ENCODE data around the gene POLR2E.
A peak's percentile ranks its signal among the peaks of the same experiment; 100 is the strongest.

The POLR2E gene

DNA sequence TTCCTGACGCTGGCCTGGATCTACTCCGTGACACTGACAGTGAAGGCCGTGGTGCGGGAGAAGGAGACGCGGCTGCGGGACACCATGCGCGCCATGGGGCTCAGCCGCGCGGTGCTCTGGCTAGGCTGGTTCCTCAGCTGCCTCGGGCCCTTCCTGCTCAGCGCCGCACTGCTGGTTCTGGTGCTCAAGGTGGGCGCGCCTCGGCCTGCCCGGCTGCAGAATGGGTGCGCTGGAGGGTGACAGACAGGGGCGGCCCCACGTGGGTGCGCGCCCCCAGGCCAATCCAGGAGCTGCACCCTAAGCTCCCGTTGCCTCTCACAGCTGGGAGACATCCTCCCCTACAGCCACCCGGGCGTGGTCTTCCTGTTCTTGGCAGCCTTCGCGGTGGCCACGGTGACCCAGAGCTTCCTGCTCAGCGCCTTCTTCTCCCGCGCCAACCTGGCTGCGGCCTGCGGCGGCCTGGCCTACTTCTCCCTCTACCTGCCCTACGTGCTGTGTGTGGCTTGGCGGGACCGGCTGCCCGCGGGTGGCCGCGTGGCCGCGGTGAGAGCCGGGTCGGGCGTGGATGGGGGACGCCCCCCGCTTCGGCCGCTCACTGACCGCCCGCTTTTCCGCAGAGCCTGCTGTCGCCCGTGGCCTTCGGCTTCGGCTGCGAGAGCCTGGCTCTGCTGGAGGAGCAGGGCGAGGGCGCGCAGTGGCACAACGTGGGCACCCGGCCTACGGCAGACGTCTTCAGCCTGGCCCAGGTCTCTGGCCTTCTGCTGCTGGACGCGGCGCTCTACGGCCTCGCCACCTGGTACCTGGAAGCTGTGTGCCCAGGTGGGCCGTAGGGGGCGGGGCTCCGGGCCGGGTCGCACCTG is 48.1 kb downstream of the POLR2E start:
- DNase-seq: no peak

DNA sequence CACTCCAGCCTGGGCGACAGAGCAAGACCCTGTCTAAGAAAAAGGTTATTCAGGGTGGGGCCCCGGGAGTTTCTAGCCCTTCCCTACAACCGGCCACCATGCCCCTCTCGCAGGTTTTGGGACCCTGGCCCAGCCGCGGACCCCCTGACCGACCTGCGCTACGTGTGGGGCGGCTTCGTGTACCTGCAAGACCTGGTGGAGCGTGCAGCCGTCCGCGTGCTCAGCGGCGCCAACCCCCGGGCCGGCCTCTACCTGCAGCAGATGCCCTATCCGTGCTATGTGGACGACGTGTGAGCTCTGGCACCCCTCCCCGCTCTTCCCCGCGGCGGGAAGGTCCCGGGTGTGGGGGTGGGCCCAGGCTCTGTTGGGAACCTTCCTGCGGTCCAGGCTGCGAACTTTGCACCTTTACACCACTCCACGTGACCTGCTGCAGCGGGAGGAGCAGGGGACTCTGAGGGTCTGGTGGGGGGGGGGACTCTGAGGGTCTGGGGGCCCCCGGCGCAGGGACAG is 49.0 kb downstream of the POLR2E start:
- no peak for DNase-seq

DNA sequence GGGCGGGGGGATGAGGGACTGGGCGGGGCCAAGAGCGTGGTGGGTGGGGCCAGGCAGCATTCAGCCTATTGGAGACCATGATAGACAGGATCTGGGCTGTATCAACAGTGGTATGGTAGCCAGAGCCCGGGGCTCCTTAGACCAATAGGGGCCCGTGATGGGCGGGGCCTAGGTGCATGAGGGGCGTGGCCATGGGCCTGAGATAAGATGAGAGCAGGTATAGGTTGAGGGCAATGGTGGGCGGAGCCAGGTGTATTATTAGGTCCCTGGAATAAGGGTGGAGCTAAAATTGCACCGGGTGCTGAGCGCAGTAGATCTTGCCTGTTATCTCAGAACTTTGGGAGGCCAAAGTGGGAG is 50.0 kb downstream of the POLR2E start:
- DNase-seq: peak; percentile 50

DNA sequence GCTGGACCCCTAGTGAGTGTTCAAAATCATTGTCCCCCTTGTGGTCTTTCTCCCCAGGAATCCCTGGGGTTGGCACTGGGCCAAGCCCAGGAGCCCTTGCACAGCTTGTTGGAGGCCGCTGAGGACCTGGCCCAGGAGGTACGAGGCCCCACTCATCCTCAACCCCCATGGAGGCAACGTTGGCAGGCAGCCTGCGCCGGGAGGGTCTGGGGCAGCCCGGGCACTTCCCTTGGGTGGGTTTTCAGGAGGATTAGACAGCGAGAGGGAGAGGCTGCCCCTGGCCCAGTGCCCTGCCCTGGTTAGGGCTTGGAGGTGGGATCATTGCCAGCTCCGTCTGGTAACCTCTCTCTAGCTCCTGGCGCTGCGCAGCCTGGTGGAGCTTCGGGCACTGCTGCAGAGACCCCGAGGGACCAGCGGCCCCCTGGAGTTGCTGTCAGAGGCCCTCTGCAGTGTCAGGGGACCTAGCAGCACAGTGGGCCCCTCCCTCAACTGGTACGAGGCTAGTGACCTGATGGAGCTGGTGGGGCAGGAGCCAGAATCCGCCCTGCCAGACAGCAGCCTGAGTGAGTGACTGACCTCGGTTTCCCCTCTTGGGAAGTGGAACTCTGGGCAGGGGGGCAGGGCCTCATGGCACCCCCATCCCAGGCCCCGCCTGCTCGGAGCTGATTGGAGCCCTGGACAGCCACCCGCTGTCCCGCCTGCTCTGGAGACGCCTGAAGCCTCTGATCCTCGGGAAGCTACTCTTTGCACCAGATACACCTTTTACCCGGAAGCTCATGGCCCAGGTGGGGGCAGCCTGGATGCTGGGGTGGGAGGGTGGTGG is 52.3 kb downstream of the POLR2E start:
- no peak for DNase-seq

DNA sequence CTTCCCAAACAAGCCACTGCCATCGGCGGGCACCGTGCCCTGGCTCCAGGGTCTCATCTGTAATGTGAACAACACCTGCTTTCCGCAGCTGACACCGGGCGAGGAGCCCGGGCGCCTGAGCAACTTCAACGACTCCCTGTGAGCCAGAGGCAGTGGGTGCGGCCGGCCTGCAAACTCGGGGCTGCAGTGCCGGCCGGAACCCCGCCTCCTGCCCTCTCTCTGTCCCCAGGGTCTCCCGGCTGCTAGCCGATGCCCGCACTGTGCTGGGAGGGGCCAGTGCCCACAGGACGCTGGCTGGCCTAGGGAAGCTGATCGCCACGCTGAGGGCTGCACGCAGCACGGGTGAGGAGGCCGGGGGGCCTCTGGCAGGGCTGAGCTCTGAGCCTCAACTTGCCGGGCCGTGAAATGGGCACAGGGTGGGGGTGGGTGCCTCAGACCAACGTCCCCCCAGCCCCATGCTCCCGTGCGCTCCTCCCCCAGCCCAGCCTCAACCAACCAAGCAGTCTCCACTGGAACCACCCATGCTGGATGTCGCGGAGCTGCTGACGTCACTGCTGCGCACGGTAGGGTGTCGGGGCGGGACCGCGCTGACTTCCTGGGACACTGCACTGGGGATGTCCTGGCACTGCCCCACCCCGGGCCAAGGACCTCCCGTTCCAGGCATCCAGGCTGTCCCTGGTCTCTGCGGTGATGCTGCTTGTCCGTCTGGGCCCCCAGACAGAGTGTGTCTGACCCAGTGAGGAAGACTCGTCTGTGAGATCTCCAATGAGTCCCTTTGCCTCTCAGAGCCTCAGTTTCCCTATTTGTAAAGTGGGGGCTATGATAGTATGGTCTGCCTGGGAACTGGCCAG is 53.1 kb downstream of the POLR2E start:
- DNase-seq: no peak

DNA sequence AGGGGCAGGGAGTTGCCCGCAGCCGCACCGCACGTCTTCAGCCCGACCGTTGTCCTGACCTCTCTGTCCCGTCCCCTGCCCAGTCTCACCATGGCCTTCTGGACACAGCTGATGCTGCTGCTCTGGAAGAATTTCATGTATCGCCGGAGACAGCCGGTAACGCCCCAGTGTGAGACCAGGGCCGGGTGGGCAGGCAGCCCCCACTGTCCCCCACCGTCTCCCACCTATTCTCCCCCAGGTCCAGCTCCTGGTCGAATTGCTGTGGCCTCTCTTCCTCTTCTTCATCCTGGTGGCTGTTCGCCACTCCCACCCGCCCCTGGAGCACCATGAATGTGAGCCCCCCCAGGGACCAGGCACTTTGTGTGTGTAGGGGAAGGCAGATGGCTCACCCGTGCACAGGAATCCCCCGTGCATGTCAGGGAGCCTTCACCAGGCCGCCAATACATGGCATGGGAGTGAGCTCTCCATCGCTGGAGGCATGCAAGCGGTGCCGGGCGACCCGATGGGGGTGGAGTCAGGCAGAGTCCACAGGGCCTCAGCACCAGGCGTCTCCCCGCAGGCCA is 53.8 kb downstream of the POLR2E start:
- no peak for DNase-seq

DNA sequence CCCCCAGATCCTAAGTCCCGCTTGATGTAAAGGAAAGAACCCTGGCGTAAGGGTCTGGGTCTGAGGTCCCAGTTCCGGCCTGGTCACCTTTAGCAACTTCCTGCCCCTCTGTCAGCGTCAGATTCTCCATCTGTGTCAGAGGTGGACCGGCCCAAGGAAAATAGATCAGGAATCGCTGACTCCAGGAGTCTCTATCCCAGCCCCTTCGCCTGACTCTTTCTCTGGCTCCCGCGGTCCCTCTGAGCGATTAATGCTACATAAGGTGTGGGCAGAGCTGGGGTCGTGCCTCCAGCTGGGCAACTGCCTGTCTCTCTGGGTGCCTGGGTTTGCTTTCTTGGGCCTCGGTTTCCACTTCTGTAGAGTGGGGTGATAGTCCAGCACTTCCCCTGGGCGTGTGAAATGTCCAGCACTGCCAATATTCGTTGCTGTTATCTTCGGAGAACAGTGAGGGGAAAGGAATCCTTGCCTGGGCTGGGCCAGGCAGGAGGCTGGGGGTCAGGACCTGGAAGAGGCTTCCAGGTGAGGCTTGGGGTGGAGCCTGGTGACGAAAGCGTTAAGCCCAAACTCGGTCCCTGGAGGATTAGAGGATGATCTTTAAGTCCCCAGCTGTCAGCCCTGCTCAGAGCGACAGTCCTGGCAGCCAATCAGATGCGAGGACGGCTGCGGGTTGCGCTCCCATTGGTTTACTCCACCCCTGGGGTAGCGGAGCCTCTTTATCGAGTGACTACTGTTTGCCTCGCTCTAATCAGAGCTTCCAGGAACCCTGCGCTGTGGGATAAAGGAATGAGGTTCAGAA is 54.5 kb downstream of the POLR2E start:
- DNase-seq: peak; percentile 82

DNA sequence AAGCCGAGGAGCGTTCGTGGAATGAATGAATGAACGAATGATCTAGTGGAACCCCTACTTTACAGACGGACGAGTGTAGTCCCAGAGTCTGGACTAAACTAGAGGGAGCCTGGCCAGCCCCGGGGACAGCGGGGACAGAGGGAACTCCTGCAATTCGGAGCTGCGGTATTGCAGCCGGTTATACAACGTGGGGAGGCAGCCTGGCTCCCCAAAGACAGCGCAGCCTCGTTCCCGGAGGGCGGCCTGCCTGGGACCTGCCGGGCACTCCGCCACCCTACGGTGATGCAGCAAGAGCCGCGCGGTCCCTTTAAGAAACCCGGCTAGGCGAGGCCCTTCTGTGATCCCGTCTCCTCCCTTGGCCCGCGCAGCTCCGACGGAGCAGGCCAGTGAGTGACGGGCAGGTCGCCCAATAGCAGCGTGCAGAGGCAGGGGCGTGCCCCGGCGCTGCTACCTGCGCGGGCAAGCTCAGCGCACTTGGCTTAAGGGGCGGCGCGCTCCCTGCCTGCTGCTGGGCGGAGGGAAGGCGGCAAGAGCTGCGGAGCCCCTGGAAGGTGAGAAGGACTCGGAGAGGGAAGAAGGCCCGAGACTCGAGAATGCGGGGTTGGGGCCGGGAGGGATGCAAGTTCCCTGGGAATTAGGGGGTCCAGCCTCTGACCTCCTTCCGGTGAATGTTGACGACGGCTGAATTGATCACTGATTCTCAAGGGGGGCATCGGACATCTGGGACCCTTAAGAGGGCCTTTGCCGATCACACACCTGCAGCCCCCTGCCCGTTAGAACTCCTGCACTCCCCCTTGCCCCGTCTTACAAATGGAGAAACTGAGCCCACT is 55.3 kb downstream of the POLR2E start, which contains the start of gene ABCA7:
TSS of gene ABCA7 (plus strand) at position 462 of the 830 bp plus-strand sequence. CDS start 1,255 bp downstream, outside the sequence.
- DNase-seq: peak; percentile 98

DNA sequence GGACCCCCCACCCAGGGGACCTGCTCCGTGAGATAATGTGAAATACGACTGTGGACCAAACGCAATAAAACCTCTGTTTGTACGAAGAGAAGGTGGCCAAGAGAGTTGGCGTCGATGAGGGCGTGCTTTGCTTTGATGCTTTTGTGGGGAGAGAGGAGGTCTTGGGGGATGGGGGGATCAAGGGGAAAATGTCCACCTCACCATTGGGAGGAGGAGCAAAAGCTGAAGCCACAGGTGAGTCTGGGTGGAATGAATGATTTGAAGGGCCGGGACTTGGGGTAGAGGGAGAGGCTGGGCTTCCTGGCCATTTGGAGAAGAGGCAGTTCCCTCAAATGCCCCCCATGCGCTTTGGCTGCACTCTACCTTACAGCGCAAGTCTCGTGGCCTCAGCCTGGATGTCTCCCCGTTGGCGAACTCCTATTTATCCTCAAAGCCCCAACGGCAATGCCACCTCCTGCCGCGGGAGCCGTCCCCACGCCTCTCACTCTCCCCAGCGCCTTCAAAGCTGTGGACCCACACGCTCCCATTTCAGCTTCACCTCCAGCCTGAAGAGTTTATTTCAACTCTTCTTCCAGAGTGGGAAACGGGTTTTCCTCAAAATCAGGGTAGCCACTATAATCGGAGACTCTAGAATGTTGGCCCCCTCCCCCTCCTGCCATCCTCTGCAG is 56.1 kb downstream of the POLR2E start:
- no peak for DNase-seq

DNA sequence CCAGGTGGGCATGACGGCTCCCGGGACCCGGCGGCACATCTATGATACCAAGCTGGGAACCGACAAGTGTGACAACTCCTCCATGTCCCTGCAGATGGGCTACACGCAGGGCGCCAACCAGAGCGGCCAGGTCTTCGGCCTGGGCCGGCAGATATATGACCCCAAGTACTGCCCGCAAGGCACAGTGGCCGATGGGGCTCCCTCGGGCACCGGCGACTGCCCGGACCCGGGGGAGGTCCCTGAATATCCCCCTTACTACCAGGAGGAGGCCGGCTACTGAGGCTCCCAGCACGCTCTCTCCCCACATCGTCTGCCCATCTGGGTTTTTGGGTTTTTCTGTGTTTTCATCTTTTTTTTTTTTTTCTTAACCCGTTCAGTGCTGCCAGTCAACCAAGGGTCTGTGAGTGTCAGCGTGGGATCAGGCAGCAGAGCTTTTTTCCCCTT is 57.5 kb downstream of the POLR2E start:
- DNase-seq: no peak
